ENCODE results near the gene NMT2.

NMT2 gene

GRCh38 chr10:15167411-15168290 lies 842 bp downstream of the NMT2 start:
- no peak for TF ChIP-seq CTCF (IDR thresholded peaks at IDR 0.05; ENCODE audit: insufficient read depth, missing control alignments)
- no peak for DNase-seq (ENCODE audit: insufficient read length, low spot score)
- FAIRE-seq = no peak

GRCh38 chr10:15166325-15166724 lies 2.2 kb downstream of the NMT2 start:
- no peak for TF ChIP-seq CTCF (IDR thresholded peaks at IDR 0.05; ENCODE audit: insufficient read depth, missing control alignments)
- no peak for DNase-seq (ENCODE audit: insufficient read length, low spot score)
- no peak for FAIRE-seq

- DNase-seq (ENCODE audit: insufficient read length, low spot score) = no peak
- FAIRE-seq = no peak
- TF ChIP-seq CTCF (IDR thresholded peaks at IDR 0.05; ENCODE audit: insufficient read depth, missing control alignments) = no peak
Measured at GRCh38 chr10:15163253-15163828, 5.2 kb downstream of the NMT2 start.

GRCh38 chr10:15158972-15159371 lies 9.5 kb downstream of the NMT2 start:
- no peak for DNase-seq (ENCODE audit: insufficient read length, low spot score)
- no peak for FAIRE-seq
- no peak for TF ChIP-seq CTCF (IDR thresholded peaks at IDR 0.05; ENCODE audit: insufficient read depth, missing control alignments)

GRCh38 chr10:15158448-15158847 lies 10.0 kb downstream of the NMT2 start:
- no peak for FAIRE-seq
- no peak for DNase-seq (ENCODE audit: insufficient read length, low spot score)
- no peak for TF ChIP-seq CTCF (IDR thresholded peaks at IDR 0.05; ENCODE audit: insufficient read depth, missing control alignments)

- DNase-seq (ENCODE audit: insufficient read length, low spot score) = no peak
- no peak for FAIRE-seq
- TF ChIP-seq CTCF (IDR thresholded peaks at IDR 0.05; ENCODE audit: insufficient read depth, missing control alignments) = no peak
Measured at GRCh38 chr10:15155978-15156656, 12.4 kb downstream of the NMT2 start.

Data from D721Med (cell line).